Measurements from ENCODE around the gene BRINP1.

Gene BRINP1

DNA sequence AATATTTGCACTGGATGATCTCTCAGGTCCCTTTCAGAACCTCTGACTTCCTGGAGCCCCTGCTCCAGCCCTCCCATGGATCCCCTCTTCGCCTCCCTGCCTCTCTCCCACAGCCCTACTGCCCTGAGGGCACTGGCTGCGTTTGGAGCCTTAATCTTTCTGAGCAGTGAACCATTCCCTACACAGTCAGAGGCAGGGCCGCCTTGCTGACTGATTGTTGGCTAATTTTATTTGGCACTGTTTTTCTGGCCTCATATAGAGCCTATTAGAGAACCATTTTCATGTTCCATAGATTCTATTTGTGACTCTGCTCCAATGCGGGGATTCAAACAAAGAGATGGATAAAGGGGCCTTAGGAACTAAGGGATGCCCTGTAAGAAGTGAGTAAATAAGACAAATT is 91.1 kb downstream of the BRINP1 start:
- no peak for DNase-seq (ENCODE audit: low read depth)

DNA sequence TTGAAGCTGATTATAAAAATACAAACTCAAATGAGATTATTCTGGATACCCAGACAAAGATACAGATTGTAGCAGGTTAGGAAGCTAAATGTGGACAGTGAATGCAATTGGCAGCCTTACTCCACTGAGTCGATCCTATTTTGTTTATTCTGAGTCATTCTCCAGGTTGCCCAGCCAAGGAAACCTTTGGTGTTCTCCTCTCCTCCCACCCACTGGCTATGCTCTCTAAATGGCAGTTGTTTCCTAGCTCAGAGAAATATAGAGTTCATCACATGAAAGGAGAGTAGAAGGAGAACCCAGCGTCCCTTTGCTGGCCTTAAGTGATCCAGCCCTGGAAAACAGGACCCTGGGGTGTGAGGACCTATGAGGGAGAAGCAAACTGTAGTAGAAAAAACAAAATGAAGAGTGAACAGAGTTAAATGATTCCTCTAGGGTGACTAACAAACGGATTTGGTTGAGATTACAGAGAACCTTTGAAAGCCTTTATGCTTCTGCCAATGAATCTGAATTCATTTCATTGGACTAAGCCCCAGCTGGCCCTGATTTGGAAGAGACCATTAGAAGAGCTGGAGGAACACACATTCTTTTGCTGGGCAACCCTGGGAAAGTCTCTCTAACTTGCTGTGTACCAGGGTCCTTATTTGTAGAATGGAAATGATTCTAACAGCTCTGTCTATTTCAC is 95.1 kb downstream of the BRINP1 start:
- no peak for DNase-seq (ENCODE audit: low read depth)

DNA sequence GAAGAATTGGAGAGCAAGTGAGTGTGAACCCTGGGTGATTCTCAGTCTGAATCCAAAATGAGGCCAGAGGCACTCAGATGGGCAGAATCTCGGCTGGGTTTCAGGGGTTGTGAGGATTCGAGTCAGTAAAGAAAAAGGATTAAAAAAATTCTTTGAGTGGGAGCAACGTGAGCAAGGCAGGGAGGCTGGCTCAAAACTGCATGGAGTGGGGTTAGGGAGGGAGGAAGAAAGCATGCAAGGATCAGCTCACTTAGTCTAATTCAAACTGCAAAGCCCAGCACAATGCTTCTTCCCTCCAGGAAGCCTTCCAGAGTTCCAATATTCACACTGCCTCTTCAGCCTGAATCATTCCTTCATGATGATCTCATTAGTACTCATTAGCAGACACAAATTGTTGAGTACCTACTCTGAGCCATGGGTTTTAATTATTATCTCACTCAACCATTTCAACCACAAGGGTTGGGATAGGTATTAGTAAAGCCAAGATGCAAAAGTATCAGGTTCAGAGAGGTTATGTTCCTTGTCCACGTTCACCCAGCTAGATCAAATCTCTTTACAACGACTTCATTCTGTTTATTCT is 95.8 kb downstream of the BRINP1 start:
- no peak for DNase-seq (ENCODE audit: low read depth)

DNA sequence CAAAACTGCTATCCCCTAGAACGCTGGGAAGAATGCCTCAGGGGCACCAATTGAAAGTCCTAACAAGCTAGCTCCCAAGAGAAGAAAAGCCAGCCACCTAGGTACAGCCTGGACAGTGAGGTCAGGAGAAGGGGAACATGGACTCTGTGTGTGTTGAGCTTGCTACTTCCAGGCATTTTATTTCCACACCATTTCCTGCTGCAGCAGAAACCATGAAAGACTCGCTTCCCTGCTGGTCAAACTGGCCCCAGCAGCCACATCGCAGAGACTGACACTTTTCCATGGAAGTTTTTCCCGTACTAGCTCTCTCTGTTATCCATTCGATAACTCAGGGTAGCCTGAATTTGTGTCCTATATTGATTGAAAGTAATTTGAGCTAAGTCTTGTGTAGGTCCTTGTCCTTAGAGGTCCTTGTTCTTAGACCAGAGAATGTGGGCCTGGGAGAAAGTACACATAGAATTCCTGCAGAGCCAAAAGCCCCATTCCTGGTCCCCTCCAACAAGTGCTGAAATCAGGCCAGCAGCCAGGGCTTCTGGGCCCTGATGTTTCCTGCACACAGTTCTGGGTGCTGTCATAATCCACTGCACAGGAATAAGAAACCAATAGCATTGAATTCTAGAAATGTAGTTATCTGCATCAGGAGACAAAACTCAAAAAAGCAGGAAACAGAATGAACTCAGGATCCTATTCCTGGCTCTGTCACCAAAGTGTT is 96.6 kb downstream of the BRINP1 start:
- no peak for DNase-seq (ENCODE audit: low read depth)

DNA sequence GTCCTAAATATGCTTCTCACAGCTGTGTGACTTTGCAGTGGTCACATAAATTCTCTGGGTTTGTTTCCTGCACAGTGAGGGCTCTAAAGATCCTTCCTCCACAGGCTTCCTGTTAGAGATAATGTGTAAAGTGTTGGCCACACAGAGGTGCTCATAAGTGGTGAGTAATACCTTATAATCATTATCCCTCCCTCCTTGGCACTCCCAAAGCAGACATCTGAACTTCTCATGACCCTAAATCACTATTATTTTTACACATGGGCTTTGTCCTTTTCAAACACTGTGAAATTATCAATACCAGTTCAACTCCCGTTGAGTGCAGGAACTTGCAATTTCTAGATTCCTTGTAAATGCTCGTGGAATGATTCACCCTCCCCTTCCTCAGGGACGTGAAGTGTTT is 100.2 kb downstream of the BRINP1 start:
- DNase-seq (ENCODE audit: low read depth): no peak

DNA sequence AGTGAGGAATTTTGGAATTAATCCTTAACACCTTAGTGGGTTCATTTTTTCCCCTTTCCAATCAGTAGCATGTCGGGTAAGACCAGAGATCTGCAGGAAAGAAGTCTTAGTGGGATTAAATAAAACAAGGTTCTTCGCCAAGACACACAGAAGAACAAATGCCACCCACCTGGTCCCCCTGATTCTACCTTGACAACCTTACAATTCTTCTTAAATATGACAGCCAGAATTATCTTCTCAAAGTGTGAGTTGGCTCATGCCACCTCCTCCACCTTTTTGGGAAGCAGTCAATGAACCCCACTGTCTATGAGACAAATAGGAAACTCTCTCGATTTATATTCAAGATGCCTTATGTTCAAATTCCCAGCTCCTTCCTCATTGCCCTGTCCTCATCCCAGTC is 105.1 kb downstream of the BRINP1 start:
- DNase-seq (ENCODE audit: low read depth): no peak

DNA sequence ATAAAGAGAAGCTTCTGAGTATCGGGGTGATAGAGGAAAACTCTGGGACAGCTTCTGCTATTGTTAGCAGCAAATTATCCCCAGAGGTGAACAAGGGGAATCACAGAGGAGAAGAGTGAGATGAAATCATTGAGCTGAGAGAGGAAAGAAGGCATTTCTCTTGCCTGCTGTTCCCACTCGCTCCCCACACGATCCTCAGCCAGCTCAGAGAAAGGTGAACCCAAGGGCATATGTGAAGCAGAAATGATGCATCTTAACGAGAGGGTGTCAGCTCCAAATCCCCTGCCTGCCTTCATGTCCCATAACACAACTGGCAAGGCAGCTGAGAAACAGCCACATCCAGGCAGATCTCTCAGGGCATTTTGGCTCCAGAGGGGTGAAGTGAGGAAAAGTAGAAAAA is 111.6 kb downstream of the BRINP1 start:
- DNase-seq (ENCODE audit: low read depth): no peak

DNA sequence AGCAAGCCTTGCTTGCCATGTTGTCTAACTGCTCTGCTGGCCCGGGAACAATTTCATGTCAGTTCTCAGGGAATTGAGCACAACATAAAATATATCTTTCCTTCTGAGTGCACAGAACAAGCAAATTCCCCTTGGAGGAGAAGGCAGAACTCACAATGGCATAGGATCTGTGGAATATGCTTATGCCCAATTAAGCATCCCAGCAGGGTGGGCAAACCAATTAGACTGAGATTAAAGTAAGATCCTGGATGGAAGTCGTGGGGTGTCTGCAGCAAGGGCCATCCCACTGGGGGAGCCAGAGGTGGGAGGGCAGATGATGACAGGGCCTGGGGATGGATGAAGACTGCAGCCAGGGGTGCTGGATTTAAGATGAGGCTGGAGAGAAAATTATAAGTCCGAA is 114.1 kb downstream of the BRINP1 start:
- DNase-seq (ENCODE audit: low read depth): no peak

DNA sequence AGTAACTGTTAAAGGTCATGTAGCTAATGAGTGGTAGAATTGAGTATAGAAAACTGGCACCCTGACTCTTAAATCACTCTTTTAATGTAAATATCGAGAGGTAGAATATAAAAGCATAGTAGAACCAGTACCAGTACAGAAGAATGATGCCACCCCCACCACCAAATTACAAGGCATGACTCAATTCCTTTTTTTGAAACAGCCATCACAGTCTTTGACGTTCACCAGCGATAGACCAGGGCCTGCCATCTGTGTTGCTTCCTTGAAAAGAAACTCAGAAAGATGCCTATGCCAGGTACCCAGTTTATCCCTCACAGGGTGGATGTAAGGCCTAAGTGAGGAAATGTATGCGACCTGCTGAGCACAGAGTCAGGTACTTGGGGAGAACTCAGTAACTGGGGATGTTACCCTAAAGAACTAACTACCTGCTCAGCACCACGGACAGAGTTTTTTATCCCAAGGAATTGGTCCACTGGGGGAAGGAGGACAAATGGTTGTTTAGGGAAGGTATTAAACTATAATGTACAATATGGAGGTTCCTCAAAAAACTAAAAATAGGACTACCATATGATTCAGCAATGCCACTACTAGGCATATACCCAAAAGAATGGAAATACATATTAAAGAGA is 116.5 kb downstream of the BRINP1 start:
- DNase-seq (ENCODE audit: low read depth): no peak

DNA sequence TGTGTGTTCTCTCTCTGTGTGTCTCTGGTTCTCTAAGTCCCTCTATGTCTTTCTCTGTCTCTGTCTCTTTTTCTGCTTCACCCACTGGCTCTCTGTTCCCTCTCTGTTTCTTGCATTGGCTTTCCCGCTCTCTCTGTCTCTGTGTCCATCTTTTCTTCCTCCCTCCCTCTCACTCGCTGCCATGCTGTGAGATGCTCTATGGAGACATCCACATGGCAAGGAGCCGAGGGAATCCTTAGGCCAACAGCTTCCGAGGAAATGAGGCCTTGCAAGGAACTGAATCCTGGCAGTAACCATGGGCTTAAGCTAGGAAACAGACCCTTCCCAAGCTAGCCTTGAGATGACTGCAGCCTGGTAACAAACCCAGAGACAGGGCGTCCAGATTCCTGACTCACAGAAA is 117.3 kb downstream of the BRINP1 start:
- no peak for DNase-seq (ENCODE audit: low read depth)

DNA sequence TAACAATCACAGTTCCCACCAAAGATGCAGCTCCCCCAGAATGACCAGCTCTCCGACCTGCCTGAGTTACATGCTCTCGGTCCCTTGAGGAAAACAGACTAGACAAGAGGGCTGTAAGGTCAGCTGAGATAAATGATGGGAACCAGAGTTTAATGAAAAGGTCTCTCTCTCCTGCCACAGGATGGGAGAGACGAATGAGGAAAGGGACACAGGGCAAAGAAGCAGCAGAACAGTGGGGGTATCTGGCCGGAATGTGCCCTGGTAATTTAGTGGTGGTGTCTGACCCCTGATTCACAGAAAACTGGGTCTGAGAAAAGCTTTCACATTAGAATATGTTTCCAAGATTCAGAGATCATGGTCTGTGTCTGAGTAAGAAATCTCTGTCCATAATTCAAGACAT is 118.5 kb downstream of the BRINP1 start:
- DNase-seq (ENCODE audit: low read depth): no peak

DNA sequence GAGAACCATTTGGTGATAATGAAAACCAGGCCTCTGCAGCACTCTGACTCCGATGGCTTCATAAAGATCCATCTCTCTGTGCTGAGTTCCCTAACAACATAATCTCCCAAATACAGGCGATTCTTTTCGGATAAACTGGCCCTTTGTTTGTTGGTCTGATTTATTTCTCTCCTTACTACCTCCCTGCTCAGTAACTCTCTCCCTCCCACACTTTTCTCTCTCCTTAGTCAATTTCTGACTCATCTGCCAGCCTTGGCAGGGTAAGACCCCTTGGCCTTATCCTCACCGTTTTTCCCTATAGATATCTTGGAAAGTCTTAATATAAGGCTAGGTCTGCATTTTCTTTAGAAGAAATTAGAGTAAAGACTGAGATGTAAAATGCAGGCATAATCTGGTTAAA is 128.7 kb downstream of the BRINP1 start:
- no peak for DNase-seq (ENCODE audit: low read depth)

DNA sequence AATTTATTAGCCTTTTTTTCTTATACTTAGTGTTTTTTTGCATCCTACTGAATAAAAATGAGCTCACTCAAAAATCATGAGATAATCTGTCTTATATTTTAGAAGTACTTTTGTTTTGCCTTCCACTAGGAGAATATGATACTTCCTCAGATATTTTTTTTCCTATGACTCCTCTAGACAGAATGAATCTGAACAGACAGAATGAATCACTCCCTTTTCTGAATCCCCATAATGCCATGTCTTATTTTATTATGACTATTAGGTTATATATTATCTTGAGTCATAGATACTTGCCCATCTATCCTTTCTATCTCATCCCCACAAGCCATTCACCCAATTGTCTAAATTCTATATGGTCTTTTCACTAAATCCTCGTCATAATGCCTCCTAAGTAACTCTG is 134.6 kb downstream of the BRINP1 start:
- DNase-seq (ENCODE audit: low read depth): no peak

DNA sequence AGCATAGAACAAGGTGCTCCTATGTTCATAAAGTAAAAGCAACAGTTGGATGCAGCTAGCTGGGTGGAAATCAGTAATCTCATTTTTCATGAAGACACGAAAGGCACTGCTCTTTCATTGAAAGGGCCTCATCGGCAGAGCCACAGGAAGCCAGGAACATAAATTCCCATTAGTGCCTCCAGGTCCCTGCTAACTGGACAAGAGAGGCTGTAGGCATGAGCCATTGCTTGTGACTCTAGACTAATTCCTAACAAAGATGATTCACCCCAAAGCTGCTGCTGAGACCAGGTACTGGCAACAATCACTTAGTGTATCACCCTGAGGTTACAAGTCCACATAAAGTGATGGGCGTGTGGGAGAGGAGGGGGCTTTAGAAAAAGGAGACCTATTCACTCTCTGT is 141.8 kb downstream of the BRINP1 start:
- no peak for DNase-seq (ENCODE audit: low read depth)

DNA sequence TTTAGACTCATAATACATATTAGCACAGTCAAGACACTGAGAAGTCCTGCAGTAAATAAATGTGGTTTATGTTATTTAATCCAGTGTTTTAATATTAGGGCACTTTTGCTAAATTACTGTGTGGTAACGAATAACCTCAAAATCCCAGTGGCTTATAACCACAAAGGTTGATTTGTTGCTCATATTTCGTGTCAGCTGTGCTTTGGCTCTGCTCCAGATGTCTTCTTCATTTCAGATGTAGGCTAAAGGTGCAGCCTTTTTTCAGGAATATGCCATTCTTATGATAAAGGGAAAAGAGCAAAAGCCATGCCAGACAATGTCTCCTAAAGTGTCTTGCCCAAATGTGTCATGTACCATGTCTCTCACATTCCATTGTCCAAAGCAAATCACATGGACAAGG is 144.8 kb downstream of the BRINP1 start:
- no peak for DNase-seq (ENCODE audit: low read depth)

DNA sequence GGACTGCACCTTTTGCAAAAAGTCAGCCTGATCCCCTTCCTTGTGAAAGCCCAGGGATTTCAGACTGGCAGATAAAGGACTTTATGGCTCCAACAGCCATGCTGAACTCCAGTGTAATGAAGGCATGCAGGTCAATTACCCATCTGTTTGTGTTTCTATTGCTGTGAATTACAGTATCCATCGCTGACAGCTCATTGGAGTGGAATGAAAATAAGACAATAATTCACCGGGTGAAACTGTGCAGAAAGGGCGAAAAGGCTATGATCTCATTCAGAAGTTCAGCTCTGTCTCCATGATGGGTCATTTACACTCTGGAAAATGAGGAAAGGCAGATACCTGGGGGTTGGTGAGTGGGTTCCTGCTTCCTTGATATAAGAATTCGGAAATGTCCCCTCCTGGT is 148.0 kb downstream of the BRINP1 start:
- DNase-seq (ENCODE audit: low read depth): no peak

DNA sequence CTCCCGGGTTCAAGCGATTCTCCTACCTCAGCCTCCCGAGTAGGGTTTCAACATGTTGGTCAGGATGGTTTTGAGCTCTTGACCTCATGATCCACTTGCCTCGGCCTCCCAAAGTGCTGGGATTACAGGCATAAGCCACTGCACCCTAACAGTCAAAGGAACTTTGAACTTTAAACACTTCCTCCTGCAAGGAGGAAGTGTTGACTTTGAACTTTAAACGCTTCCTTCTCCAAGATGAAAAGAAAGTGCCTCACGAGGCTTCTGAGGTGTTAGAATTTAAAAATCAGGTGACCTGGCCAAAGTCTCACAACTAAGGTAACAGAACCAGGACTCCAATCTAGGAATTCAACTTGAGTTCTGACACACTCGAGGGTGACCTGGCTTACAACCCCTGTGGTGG is 150.9 kb downstream of the BRINP1 start:
- no peak for DNase-seq (ENCODE audit: low read depth)

DNA sequence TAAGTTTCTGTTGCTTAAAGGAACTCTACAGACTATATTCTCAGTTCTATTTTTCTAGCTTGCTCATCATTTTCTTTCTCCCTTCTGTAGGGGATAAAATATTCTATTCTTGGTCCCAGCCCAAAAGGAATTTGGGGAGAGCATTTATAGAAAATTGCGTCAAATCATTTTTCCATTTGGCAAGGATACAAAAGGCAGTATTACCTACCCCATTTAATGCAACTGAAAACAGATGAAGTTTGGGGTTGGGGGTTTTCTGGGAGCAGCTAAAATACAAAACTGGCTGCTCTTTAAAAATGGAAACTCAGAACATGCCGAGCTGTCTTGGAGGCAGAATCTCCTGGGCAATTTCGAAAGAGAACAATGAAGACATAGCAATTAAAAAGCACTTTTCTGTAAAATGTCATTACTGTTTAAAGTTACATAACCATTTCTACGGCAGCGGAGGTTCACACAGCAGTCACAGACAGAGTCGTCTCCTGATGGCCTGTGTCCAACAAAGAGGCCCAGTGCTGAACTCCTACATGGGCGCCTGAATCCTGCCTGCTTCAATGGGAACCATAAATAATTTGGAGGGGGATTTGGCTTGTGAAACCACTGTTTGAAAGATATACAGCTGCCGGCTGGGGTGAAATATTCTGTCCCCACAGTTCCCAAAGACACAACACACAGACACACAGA is 152.4 kb downstream of the BRINP1 start:
- DNase-seq (ENCODE audit: low read depth): no peak

DNA sequence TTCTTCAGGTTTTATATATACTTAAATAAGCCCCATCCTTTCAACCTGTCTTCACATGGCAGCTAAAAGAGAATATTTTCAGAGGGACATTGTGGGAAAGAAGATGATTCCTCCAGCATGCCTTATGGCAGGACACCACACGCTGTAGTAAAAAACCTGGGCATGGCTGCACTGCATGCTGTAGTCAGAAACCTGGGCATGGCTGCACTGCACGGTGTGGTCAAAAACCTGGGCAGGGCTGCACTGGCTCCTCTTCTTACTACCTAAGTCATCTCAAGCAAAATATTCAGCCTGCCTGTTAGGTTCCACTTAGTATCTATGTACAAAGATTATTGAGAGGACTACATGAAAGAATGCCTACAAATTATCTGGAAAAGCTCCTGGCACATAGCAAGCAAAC is 153.6 kb downstream of the BRINP1 start:
- no peak for DNase-seq (ENCODE audit: low read depth)

DNA sequence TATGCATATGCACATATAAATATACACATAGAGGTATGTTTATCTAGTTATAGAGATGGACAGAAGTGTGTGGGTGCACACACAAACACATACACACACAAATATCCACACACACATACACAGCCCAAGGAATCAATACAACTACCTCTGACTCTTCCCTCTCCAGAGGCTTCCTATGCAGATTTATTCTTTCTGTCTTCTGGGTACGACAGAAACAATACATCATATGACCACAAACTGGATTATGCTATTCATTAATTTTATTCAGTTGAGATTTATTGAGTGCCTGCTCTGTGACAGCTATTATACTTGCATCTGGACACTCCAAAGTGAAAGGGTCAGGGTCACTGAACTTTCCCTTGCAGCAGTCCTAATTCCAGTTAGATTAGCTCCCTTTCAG is 155.8 kb downstream of the BRINP1 start:
- DNase-seq (ENCODE audit: low read depth): no peak

DNA sequence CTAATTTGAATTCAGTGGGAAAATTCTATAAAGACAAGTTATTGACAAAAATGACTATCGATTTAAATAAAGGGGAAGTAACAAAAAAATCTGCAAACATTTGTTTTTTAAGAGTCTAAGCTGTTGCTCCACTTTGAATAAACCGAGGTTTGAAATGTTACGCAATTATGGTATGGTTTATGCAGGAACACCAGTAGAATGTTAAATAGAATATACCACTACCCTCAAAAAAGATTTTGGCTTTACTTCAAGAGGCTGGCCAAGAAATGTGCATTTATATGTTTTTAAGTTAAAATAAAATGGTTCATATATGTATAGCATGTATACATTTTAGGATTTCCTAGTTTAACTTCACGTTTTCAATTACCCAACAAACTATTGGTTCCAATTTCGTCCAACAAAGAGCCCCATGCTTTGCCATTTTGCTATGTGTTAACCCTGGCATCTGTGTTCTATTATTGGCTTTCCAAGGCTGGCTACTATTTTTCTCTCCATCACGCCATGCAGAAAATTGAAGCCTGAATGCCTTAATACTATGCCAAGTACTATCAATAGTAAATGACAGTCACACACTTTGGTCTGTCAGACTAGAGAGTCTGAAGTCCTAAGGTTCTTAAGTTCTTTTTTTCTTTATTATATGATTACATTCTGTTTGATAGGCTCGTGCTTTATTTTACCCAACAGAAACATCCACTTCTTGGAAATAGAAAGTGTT is 171.2 kb downstream of the BRINP1 start:
- DNase-seq (ENCODE audit: low read depth): no peak

DNA sequence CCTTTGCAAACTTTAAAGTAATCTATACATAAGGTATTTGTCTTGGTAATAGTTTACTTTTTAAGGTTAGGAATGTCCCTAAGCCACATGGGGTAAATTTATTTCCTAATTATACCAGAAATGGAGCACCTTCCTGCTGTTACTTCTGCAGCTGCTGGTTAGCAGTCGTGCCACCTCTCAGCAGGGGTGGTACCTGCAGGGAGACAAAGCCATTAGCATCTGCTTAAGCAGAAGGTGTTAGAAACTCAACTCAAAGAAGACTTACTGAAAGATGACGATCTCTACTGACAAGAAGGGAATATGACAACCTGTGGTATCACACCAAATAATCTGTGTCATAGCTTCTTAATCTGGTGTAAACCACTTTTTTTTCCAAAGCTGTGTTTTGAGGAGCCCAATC is 173.7 kb downstream of the BRINP1 start:
- no peak for DNase-seq (ENCODE audit: low read depth)
